Measurements from ENCODE around the gene CRHR1.

CRHR1 gene

GRCh38 chr17:45849536-45849990 lies 65.4 kb downstream of the CRHR1 start:
- TF ChIP-seq RAD21 (IDR thresholded peaks at IDR 0.05; ENCODE audit: low read depth) = no peak
- TF ChIP-seq TCF12 (IDR thresholded peaks at IDR 0.05; ENCODE audit: low read depth) = no peak
- TF ChIP-seq EGR1 (IDR thresholded peaks at IDR 0.05) = no peak
- TF ChIP-seq CEBPB (IDR thresholded peaks at IDR 0.05) = no peak
- TF ChIP-seq REST (IDR thresholded peaks at IDR 0.05; ENCODE audit: low read depth) = no peak
- no peak for TF ChIP-seq MAX (IDR thresholded peaks at IDR 0.05)
- TF ChIP-seq TEAD4 (IDR thresholded peaks at IDR 0.05) = no peak
- TF ChIP-seq CREB1 (IDR thresholded peaks at IDR 0.05; ENCODE audit: low read depth) = no peak
- TF ChIP-seq TAF1 (IDR thresholded peaks at IDR 0.05; ENCODE audit: low read depth) = no peak
- TF ChIP-seq EP300 (IDR thresholded peaks at IDR 0.05; ENCODE audit: borderline replicate concordance) = no peak
- TF ChIP-seq USF1 (IDR thresholded peaks at IDR 0.05) = no peak

- TF ChIP-seq REST (IDR thresholded peaks at IDR 0.05; ENCODE audit: low read depth) (no peak), FOXM1 (IDR thresholded peaks at IDR 0.05; ENCODE audit: borderline replicate concordance, low read depth) (no peak), TEAD4 (IDR thresholded peaks at IDR 0.05) (no peak), EP300 (IDR thresholded peaks at IDR 0.05; ENCODE audit: borderline replicate concordance) (no peak), TAF1 (IDR thresholded peaks at IDR 0.05; ENCODE audit: low read depth) (no peak), NFIC (IDR thresholded peaks at IDR 0.05) (no peak), MAX (IDR thresholded peaks at IDR 0.05) (no peak), YY1 (IDR thresholded peaks at IDR 0.05; ENCODE audit: low read depth) (no peak), EGR1 (IDR thresholded peaks at IDR 0.05) (no peak), CREB1 (IDR thresholded peaks at IDR 0.05; ENCODE audit: low read depth) (no peak), ZBTB7A (IDR thresholded peaks at IDR 0.05; ENCODE audit: low read depth) (no peak), TCF12 (IDR thresholded peaks at IDR 0.05; ENCODE audit: low read depth) (no peak), CEBPB (IDR thresholded peaks at IDR 0.05) (no peak), RAD21 (IDR thresholded peaks at IDR 0.05; ENCODE audit: low read depth) (no peak), USF1 (IDR thresholded peaks at IDR 0.05) (no peak)
These were observed 65.9 kb downstream of the CRHR1 start for GRCh38 chr17:45850011-45850410.

GRCh38 chr17:45850468-45850867 lies 66.3 kb downstream of the CRHR1 start:
- TF ChIP-seq CEBPB (IDR thresholded peaks at IDR 0.05) = no peak

GRCh38 chr17:45851022-45851421 lies 66.9 kb downstream of the CRHR1 start:
- no peak for TF ChIP-seq TAF1 (IDR thresholded peaks at IDR 0.05; ENCODE audit: low read depth)
- TF ChIP-seq TCF12 (IDR thresholded peaks at IDR 0.05; ENCODE audit: low read depth) = no peak
- no peak for TF ChIP-seq ZBTB7A (IDR thresholded peaks at IDR 0.05; ENCODE audit: low read depth)
- TF ChIP-seq USF1 (IDR thresholded peaks at IDR 0.05) = no peak
- no peak for TF ChIP-seq RAD21 (IDR thresholded peaks at IDR 0.05; ENCODE audit: low read depth)
- TF ChIP-seq MAX (IDR thresholded peaks at IDR 0.05) = no peak
- TF ChIP-seq CREB1 (IDR thresholded peaks at IDR 0.05; ENCODE audit: low read depth) = no peak
- no peak for TF ChIP-seq REST (IDR thresholded peaks at IDR 0.05; ENCODE audit: low read depth)
- TF ChIP-seq TEAD4 (IDR thresholded peaks at IDR 0.05) = no peak
- no peak for TF ChIP-seq YY1 (IDR thresholded peaks at IDR 0.05; ENCODE audit: low read depth)
- no peak for TF ChIP-seq NFIC (IDR thresholded peaks at IDR 0.05)

Data from Ishikawa (cell line).